Measurements from ENCODE around the gene LENG1.
A peak's percentile ranks its signal among the peaks of the same experiment; 100 is the strongest.

Gene LENG1

DNA sequence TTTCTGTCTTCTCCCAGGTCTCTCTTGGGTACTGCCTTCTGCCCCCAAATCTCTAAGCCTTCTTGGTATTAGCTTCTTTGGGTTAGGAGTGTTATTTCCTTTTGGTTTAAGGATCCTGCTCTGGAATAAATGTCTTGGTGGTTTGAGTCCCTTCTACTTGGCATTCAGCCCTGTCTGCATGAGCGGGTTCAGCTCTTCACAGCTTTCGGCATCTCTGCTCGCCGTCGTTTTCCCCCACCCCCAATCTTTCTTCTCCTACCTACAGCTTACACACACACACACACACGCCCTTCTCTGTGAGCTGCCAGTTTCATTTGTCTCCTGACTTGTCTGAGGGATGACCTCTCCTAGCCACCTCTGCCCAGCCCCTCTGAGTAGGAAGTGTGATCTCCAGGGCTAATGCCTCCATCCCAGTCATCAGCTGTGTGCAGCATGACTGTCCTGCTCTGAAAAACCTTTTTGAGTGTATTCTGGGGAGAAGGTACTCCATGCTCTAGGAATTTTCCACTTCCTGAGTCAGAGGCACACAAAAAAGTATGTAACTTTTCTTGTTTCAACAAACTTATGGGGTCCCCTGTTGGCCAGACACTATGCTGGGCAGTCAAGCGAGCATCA is 17.2 kb downstream of the LENG1 start:
- no peak for DNase-seq (ENCODE audit: extremely low read depth in 1 of 2, low read depth in 1 of 2)

DNA sequence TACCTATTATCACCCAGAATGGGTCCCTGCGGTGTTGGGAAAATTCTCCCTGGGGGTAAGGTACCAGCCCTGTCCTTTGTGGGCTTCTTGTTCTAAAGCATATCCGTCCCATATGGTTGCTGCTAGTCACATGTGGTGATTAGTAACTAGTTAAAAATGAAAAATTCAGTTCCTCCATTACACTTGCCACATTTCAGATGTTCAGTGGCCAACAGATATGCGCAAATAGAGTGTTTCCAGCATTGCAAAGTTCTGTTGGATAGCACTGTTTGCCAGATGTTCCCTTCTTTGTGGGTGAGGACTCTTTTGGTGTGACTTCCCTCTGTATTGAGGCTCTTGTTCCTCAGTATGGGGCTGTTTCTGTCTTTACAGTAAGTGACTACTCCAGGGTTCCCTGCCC is 18.2 kb downstream of the LENG1 start:
- DNase-seq (ENCODE audit: extremely low read depth in 1 of 2, low read depth in 1 of 2), result no peak

DNA sequence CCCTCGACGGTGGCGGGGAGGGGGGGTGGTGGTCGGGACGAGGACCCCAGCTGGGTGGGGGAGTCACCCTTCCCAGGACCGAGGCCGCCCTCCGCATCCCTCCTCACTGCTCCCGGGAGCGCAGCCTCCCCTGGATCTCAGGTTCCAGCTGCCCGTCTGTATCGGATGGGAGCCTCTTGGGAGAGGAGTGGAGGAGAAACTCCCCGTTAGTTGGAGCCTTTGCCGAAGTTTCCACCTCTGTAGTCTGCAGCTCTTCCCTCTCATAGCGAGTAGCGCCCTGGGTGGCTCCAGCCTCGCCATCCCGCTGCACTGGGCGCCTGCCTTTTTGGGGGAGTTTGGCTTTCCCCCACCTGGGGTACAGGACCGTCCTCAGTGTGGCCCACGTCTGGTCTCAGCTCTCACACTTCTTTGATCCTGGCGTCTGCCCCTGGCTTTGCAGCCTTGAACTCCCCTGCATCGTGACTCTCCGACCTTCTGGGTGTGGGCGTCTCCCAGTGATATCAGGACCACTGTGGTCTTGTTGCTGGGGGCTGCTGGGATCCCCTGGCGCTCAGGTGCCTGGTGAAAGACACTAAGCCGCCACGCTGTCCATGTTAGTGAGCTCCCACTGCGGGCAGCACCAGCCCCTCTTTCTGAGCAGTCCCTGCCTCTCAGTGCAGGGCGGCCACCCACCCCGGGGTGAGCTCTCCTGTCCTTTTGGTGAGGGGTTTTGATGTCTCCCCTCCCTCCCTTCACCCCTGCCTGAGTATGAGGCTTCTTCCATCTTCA is 20.8 kb downstream of the LENG1 start:
- DNase-seq (ENCODE audit: extremely low read depth in 1 of 2, low read depth in 1 of 2), result no peak

DNA sequence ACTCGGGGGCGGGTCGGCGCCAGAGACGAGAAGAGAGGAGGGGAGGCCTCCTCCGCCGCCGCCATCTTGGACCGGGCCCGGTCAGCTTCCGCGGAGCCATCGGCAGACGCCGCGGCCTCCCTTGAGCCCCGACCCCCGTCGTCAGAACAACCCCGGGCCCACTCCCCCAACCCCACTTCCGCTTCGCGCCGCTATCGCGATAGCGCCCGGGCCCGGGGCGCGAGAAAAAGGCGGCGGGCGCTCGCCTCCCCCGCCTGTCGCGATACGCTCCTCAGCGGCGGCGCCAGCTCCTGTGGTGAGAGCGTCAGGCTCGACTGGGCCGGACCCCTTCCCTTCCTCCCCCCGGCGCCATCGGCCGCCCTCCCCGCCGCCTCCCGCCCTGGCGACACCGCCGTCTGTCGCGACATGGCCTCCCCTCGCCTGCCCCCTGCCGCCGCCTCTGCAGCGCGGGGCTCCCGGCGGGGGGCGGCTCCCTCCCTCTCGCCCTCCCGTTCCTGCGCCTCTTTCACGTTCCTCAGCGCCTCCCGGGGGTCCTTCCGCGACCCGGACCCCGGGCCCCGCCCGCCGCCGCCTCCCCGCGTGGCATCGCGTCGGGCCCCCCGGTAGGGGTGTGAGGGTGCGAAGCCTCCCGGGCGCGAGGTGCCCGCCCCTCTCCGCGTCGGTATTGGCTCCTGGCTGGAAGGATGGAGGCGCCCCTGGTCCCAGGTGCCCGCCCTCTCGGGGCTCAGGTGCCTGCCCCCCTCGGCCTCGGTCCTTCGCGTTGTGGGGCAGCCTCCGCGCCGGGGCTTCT is 21.6 kb downstream of the LENG1 start, which contains the start of gene CNOT3:
Gene CNOT3 (plus strand): TSS at position 64 of the 790 bp plus-strand sequence. CDS start 5,217 bp downstream, outside the sequence.
- DNase-seq (ENCODE audit: extremely low read depth in 1 of 2, low read depth in 1 of 2), result peak in 1 of 2 donors; percentile 12

DNA sequence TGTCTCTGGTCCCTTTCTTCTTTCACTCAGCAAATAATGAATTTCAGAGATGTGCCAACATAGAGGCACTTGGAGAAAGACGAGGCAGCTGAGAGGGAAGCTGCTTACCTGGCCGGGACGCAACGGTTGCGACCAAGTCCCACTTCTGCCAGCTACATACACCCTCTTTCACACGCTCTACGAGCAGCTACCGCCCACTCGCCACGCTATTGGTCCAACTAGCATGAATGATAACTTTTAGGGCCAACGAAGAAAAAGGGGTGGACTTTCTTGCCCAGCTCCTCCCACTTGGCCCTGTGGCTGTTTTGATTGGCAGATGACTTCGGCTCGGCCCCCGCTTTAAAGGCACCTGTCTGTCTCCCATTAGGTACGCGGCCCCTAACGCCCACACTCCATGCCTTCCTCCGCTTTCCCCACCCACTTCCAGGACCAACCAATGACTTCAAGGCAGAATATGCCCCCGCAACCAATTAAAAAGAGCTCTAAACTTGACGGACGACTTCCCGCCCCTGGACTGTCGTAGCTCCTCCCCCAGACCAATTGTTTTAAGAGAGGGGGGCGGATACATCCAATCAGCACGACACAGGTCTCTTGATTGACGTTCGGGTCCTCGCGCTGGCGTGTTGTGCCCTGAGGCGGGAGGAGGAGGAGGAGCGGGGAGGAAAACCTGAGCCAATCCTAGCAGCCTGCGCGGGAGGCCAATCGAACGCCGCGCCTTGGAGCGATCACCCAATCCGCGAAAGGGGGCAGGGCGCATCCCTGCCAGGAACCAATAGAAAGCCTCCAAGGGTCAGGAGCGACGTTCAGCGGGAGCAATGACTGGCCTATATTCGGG is 22.4 kb downstream of the LENG1 start:
- peak; percentile 95 to 98 for DNase-seq (ENCODE audit: extremely low read depth in 1 of 2, low read depth in 1 of 2)

DNA sequence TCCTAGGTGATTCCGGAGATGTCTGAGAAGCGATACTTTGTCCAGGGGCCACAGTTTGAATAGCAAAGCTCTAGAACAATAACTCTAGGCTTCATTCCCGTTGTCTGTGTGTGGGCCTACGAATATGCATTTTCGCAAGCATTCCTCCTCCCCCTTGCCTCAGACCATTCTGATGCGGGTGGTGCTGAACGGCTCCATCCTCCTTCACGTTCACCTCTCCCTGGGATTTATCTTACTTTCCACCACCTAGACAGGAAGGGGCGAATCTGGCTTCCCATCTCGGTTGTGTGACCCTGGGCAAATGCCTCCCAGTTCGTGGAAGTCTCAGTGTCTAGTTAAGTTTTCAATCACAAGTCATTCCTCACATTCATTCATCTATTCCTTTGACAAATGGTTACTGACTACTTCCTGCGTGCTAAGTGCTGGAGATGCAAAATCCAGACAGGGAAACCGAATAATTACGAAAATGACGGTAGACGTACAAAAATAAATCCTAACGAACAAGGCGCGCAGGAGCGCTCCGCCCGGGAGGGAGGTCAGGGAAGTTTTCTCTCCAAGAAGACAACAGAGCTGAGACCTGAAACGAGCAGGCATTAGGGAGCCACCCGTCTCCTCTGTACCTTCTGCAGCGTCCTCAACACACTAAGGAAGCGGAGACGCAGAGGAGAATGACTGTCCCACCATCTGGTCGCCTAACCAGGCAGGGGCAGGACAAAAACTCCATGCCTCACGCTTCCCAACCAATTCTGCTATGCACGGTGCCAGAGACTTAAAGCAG is 23.2 kb downstream of the LENG1 start:
- DNase-seq (ENCODE audit: extremely low read depth in 1 of 2, low read depth in 1 of 2), result no peak

DNA sequence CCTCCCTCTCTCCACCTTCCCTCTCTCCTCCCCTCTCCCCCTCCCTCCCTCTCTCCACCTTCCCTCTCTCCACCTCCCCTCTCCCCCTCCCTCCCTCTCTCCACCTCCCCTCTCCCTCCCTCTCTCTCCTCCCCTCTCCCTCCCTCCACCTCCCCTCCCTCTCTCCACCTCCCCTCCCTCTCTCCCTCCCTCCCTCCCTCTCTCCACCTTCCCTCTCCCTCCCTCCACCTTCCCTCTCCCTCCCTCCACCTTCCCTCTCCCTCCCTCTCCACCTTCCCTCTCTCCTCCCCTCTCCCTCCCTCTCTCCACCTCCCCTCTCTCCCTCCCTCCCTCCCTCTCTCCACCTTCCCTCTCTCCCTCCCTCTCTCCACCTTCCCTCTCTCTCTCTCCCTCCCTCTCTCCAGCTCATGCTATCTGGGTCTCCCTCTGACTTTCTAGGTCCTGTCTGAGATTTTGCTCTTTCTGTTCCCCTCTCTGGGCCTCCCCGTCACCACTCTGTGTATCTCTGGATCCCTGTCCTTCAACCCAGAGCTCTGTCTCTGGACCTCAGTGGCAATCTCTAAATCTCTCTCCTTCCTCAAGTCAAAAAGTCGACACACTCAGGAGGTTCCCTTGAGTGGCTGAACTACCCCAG is 25.4 kb downstream of the LENG1 start:
- DNase-seq (ENCODE audit: extremely low read depth in 1 of 2, low read depth in 1 of 2), result no peak

DNA sequence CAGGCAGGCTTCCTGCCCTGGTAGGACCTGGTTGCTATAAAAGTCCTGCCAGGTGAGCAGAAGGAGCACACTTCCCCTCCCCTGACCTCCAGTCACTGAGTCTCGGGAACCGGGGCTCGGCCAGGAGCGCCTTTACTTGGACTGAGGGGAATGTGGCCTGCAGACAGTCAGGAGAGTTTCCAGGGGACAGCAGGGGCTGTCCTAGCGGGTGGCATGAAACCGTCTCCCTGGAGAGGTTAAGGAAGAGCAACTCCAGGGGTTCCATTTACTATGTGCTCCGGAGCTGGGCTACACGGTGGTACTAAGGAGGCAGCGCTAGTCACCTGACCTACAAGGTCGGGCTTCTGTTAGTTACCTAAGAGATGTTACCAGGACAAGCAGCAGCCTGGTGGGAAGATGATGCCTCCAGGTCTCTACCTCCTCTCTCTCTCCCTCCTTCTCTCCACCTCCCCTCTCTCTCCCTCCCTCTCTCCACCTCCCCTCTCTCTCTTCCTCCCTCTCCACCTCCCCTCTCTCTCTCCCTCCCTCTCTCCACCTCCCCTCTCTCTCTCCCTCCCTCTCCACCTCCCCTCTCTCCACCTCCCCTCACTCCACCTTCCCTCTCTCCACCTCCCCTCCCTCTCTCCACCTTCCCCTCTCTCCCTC is 26.1 kb downstream of the LENG1 start:
- DNase-seq (ENCODE audit: extremely low read depth in 1 of 2, low read depth in 1 of 2), result no peak

DNA sequence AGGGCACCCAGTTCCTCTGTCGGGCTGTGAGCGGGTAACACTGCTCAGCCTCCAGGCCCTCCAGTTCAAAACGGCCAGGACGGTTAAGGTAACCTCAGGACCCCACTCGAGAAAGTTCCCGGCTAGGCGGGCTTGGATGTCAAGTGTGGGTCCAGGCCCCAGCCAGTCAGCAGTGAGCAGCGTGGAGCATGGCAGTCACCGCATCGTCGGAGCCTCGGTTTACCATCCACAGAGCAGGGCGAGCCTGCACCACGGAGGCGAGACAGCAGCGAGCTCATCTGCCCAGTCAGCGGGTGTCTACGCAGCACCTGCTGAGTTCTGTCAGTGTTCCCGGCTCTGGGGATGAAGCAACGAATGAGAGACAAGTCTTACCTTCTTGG is 29.9 kb downstream of the LENG1 start:
- no peak for DNase-seq (ENCODE audit: extremely low read depth in 1 of 2, low read depth in 1 of 2)

DNA sequence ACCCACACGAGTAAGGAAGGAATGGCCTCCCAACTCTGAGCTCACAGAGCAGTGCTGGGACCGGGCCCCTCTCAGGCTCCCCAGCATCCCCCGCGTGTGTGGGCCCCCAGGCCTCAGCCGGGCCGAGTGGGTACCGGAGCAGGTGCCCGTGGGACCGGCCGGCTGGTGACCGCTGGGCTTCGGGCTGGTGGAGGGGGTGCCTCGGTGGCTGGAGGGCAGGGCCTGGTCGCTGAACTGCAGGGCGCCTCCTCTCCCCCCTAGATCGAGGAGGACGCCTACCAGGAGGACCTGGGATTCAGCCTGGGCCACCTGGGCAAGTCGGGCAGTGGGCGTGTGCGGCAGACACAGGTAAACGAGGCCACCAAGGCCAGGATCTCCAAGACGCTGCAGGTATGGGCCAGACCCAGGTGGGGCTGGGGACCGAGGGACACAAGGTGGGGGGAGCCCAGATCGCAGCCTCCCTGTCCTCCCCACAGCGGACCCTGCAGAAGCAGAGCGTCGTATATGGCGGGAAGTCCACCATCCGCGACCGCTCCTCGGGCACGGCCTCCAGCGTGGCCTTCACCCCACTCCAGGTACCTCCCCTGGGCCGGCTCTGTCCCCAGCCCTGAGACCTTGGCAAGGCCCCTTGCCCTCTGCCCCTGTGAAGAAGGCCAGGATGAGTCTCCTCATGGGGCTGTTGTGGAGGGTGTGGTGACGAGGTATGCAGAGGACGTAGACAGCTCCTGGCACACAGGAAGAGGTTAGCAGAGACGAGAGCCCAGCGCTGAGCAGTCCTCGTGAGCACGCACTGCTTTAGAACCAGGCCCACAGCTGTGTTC is 30.5 kb downstream of the LENG1 start:
- DNase-seq (ENCODE audit: extremely low read depth in 1 of 2, low read depth in 1 of 2), result no peak

DNA sequence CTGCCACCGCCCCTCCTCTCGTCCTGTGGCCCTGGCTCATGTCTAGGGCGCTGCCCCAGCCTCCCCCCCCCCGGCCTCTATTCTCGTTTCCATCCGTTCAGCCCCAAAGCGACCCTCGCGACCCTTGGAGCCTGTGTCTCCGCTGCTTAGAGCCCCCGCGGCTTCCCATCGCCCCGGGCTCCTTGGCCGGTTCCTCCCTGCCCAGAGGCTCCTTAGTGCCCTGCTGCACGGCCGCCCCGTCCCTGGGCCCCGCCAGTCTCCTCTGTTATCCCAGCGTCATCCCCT is 31.1 kb downstream of the LENG1 start:
- DNase-seq (ENCODE audit: extremely low read depth in 1 of 2, low read depth in 1 of 2), result no peak

DNA sequence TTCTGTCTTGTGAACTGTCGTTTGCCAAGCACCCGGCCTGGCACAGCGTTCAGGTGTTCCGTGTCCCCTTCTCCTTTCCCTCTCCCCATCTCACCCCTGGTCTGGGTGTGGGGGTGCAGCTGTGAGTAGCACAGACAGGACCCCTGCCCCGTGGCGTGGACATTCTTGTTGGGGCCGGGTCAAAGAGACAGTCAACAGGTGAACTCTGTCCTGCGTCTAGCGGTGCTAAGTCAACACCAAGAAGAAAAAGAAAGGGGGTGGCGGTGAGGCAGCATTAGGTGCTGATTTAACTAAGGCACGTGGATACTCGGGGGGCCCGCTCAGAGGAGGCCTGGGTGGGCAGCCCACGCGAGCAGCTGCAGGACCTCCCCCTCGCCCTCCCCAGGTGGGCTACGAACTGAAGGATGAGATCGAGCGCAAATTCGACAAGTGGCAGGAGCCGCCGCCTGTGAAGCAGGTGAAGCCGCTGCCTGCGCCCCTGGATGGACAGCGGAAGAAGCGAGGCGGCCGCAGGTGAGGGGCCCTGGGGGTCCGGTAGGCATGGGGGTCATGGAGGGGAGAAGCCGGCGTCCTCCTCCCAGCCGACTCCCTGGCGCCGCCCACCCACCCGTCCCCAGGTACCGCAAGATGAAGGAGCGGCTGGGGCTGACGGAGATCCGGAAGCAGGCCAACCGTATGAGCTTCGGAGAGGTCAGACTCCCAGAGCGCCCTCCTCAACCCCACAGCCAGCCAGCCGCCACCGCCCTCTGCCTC is 31.7 kb downstream of the LENG1 start:
- no peak for DNase-seq (ENCODE audit: extremely low read depth in 1 of 2, low read depth in 1 of 2)

DNA sequence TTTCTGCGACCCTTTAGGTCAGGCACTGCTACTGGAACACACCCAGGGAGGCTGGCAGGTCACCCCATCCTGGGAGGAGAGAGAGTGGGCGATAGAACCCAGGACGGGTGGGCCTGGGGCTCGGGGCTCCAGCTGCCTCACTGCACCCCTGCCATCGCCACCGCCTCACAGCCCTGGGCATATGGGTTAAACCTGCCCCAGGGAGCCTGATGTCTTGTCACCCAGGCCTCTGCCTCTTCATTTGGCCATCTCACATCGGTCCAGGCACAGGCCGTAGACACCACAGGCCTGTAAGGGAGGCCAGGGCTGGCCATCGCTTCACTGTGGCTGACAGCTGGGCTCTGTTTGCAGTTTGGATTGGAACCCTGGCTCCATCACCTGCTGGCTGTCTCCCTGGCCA is 33.8 kb downstream of the LENG1 start:
- DNase-seq (ENCODE audit: extremely low read depth in 1 of 2, low read depth in 1 of 2), result no peak

DNA sequence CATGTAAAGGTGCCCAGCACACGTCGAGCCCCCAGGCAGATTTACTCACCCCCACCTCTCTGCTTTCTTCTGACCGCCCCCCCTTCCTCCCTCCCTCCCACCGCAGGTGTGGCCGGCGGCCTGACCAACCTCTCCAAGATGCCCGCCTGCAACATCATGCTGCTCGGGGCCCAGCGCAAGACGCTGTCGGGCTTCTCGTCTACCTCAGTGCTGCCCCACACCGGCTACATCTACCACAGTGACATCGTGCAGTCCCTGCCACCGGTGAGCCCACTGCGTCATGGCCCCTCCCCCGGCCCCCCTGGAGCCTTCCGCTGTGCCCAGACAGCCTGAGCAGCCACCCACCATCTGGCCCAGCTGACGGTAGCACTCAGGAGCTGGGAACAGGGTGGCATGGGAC is 35.1 kb downstream of the LENG1 start:
- DNase-seq (ENCODE audit: extremely low read depth in 1 of 2, low read depth in 1 of 2), result no peak

DNA sequence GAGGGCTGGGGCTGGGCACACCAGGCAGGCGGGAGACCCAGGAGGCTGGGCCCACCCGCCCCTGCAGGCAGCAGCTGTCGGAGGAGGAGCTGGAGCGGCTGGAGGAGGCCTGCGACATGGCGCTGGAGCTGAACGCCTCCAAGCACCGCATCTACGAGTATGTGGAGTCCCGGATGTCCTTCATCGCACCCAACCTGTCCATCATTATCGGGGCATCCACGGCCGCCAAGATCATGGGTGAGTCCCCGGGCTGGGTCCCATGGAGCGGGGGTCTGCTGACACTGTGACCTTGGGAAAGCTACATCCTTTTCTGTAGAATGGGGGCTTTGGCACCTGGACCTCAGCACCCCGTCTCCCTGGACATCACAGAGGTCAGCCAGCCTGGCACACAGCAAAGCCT is 35.8 kb downstream of the LENG1 start:
- no peak for DNase-seq (ENCODE audit: extremely low read depth in 1 of 2, low read depth in 1 of 2)

DNA sequence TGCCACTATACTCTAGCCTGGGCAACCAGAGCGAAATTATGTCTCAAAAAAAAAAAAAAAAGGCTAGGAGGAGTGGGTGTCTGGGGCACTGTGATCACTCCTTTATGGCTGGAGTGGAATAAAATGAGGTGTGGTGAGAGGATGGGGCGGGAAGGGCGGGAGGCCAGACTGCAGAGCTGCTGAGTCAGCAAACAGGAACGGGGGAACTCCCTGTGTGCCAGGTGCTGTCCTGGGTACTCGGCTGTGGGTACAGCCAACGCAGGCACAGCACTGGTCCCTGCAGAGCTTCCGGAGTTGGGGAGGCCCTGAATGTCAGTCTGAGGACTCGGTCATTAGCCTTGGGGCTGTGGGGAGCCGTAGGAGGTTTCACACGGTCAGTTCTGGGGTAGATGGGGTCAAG is 38.3 kb downstream of the LENG1 start:
- DNase-seq (ENCODE audit: extremely low read depth in 1 of 2, low read depth in 1 of 2), result no peak

DNA sequence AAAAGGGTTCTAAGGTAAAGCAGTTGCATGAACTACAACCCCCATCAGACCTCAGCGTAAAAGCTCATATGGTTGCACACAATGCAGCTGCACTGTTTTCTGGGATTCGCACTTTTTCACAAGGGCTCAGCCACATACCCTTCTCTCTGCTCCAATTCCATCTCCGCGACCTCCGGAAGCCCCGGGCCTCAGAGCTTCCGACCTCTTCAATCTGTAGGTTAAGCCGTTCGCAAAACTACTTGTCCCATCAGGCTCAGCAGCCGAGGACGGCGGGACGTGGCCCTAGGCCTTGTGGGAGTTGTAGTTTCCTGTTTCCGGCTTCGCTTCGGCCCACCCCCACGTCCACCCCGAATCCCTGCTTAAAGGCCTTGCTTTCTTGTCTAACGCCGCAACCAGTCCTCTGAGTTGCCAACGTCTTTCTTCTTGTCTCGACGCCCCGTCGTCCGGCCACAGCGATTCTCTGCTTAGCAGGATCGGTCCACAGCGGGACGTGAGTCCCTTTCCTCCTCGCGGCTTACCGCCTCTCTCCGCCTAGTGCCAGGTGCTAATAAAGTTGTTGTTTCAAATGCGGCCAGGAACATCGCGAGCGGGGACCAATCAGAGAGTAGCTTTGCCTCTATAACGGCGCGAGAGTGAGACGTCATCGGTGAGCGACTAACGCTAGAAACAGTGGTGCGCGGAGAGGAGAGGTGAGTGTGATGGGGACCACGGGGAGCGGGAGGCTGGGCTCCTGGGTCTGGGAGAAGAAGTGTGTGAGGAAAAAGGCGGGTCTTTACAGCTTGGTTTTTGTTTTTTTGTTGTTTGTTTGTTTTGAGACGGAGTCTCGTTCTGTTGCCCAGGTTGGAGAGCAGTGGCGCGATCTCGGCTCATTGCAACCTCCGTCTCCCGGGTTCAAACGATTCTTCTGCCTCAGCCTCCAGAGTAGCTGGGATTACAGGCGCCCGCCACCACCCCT is 44.1 kb downstream of the LENG1 start, which contains the start of the genes PRPF31 and TFPT:
Gene PRPF31 (plus strand): TSS at position 646 of the 955 bp plus-strand sequence. CDS start 2,525 bp downstream, outside the sequence.
Gene TFPT (minus strand): TSS at position 549 of the 955 bp plus-strand sequence. CDS start 388 bp downstream, at position 161.
- peak; percentile 93 for DNase-seq (ENCODE audit: extremely low read depth in 1 of 2, low read depth in 1 of 2)
